ENCODE measurements around the gene CTIF. TPM values are rescaled to one million over a fixed set of nuclear protein-coding genes. Genes with fewer than 3 reads are reported as not detected.

Gene CTIF
- polyA plus RNA-seq, 1 experiment = 40.2 TPM

GRCh38 chr18:48875314-48875941, 336.6 kb downstream of the CTIF start:
- H3K27ac ChIP-seq (ENCODE audit: low read depth, low read length) = no peak overlapping the region
- TF ChIP-seq CTCF (IDR thresholded peaks at IDR 0.05; ENCODE audit: low read depth, low read length) = no peak
- no peaks in the 10 kb centered on the region; the same call in 1 of the 2 replicates for H3K9me3 ChIP-seq (ENCODE audit: control insufficient read depth, insufficient read depth, low read length)
- CTCF ChIA-PET = no interaction called here
- no peak for DNase-seq (ENCODE audit: low read depth, low spot score)
- H3K4me3 ChIP-seq (ENCODE audit: low read depth, low read length) = no peak overlapping the region
- H3K27me3 ChIP-seq (ENCODE audit: control insufficient read depth, insufficient read depth, low read length) = no peaks in the 10 kb centered on the region
- POLR2A ChIA-PET = no interaction called here

- no peak overlapping the region for H3K27ac ChIP-seq (ENCODE audit: low read depth, low read length)
- no peak for DNase-seq (ENCODE audit: low read depth, low spot score)
- ChIA-PET CTCF (no interaction called here), POLR2A (no interaction called here)
- no peaks in the 10 kb centered on the region for H3K27me3 ChIP-seq (ENCODE audit: control insufficient read depth, insufficient read depth, low read length)
- no peaks in the 10 kb centered on the region; the same call in 1 of the 2 replicates for H3K9me3 ChIP-seq (ENCODE audit: control insufficient read depth, insufficient read depth, low read length)
- TF ChIP-seq CTCF (IDR thresholded peaks at IDR 0.05; ENCODE audit: low read depth, low read length) = no peak
- H3K4me3 ChIP-seq (ENCODE audit: low read depth, low read length) = no peak overlapping the region
These were observed 337.2 kb downstream of the CTIF start for GRCh38 chr18:48875942-48876511.

DNA sequence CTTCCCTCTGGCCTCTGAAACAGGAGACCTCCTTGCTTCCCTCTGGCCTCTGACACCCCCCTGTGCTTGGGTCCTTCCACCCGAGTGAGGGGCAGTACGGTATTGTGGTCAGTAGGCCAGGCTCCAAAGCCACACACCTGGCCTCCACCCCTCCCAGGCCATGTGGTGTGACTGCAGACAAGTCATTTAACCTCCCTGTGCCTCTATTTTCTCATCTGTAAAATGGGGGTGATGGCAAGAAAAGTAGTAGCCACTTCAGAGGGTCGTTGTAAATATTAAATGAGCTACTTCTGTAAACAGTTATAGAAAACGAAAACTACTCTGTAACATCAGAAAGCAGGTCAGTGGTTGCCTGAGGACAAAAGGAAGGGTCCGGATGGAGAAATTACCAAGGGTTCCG, 337.8 kb downstream of the CTIF start:
- ChIA-PET POLR2A (no interaction called here), CTCF (no interaction called here)
- DNase-seq (ENCODE audit: low read depth, low spot score) = no peak
- no peaks in the 10 kb centered on the region; the same call in 1 of the 2 replicates for H3K9me3 ChIP-seq (ENCODE audit: control insufficient read depth, insufficient read depth, low read length)
- no peak for TF ChIP-seq CTCF (IDR thresholded peaks at IDR 0.05; ENCODE audit: low read depth, low read length)
- no peak overlapping the region for H3K4me3 ChIP-seq (ENCODE audit: low read depth, low read length)
- H3K27me3 ChIP-seq (ENCODE audit: control insufficient read depth, insufficient read depth, low read length) = no peaks in the 10 kb centered on the region
- no peak overlapping the region for H3K27ac ChIP-seq (ENCODE audit: low read depth, low read length)

DNA sequence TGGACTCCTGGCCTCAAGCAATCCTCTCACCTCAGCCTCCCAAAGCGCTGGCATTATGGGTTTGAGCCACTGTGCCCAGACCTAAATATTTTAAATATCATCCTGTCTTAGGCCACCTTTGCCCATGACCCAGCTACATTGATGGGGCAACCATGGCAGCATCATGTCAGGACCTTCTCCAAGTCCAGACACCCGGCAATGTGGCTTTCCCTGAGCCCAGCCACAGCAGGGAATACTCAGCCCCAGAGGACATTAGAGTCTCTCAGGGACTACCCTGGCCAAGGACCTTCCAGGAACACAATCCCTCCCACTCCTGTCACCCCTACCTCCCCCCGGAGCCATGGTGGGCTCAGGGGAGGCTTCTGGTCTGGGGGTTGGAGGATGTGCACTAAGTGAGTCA, 339.1 kb downstream of the CTIF start:
- Histone ChIP-seq H3K4me3 (ENCODE audit: low read depth, low read length) (no peak overlapping the region), H3K9me3 (ENCODE audit: control insufficient read depth, insufficient read depth, low read length) (no peaks in the 10 kb centered on the region; the same call in 1 of the 2 replicates), H3K27ac (ENCODE audit: low read depth, low read length) (no peak overlapping the region), H3K27me3 (ENCODE audit: control insufficient read depth, insufficient read depth, low read length) (no peaks in the 10 kb centered on the region)
- DNase-seq (ENCODE audit: low read depth, low spot score) = no peak
- no peak for TF ChIP-seq CTCF (IDR thresholded peaks at IDR 0.05; ENCODE audit: low read depth, low read length)
- ChIA-PET CTCF (no interaction called here), POLR2A (no interaction called here)

GRCh38 chr18:48878471-48878870, 339.6 kb downstream of the CTIF start:
- Histone ChIP-seq H3K4me3 (ENCODE audit: low read depth, low read length) (no peak overlapping the region), H3K27ac (ENCODE audit: low read depth, low read length) (no peak overlapping the region), H3K27me3 (ENCODE audit: control insufficient read depth, insufficient read depth, low read length) (no peaks in the 10 kb centered on the region), H3K9me3 (ENCODE audit: control insufficient read depth, insufficient read depth, low read length) (no peaks in the 10 kb centered on the region; the same call in 1 of the 2 replicates)
- no peak for DNase-seq (ENCODE audit: low read depth, low spot score)
- ChIA-PET POLR2A (no interaction called here), CTCF (no interaction called here)
- no peak for TF ChIP-seq CTCF (IDR thresholded peaks at IDR 0.05; ENCODE audit: low read depth, low read length)

Measured in AG04450 (cell line).